DMS114 treated with DMSO at 0.1 percent for 48 hours (cell line): ENCODE results near the gene TFAP2C.
"Not testable (repeated sequence)": the region's sequence is repeated elsewhere in the genome, so short reads cannot be mapped to it uniquely, and the experiment has no call there.

Source experiments
- DNase-seq: peaks from one replicate; lab custom pipeline; 2025; ENCODE audit not compliant: unreplicated experiment; lab: John Stamatoyannopoulos, UW

TFAP2C gene

DNA sequence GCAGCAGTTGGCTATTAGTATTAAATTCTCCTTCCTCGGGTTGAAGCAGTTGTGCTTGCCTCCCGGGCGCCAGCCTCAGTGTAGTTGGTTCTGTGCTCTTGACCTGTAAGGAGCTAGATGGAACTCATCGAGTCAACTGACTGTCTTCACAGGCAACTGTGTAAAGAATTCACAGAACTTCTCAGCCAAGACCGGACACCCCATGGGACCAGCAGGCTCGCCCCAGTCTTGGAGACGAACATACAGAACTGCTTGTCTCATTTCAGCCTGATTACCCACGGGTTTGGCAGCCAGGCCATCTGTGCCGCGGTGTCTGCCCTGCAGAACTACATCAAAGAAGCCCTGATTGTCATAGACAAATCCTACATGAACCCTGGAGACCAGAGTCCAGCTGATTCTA, 8.5 kb downstream of the TFAP2C start:
- DNase-seq = no peak

DNA sequence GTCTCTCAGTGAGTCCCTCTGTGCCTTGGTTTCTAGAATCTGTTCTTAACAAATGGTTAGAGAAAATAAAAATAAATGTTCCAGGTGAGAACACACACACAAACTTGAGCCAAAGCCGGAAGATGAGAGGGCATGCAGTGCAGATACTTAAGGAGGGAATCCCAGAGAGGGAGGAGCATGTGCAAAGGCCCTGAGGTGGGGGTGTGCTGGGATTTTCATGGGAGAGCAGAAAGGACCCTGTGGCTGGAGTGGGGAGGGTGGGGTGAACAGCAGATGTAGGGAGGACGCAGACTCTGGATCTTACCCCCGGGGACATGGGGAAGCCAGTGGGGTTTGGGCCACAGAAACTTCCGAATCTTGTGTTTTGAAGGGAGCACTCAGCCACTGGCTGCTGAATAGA, 17.5 kb downstream of the TFAP2C start:
- no peak for DNase-seq

DNA sequence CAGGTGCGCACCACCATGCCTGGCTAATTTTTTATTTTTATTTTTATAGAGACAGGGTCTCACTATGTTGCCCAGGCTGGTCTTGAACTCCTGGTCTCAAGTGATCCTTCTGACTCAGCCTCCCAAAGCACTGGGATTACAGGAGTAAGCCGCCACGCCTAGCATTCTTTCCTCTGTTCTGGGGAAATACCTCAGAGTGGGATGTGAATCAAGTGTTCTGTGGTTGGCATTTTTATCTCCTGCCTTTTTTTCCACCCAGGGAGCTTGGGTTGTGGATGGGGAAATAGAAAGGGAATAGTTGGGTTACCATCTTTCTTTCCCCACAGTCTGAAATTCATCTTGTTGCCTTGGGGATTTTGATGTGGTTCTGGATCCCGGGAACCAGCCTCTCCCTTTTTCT, 24.1 kb downstream of the TFAP2C start:
- DNase-seq = no peak

DNA sequence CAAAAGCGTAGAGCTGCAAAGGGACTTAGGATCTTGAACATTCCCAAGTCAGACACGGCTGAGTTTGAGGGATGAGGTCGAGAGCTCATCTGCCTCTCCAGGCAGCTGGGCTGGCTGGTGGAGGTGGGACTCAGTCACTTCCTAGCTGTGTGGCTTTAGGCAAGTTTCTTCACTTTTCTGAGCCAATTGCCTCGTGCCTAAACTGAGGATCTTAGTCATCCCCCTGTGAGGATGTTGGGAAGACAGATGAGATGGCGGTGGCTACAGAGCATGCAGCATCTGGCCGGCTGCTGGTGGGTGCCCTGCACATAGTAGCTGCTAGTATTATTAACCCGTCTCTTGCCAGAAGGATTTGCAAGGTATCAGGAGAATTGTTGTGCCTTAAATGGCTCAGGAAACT, 27.5 kb downstream of the TFAP2C start:
- no peak for DNase-seq

DNA sequence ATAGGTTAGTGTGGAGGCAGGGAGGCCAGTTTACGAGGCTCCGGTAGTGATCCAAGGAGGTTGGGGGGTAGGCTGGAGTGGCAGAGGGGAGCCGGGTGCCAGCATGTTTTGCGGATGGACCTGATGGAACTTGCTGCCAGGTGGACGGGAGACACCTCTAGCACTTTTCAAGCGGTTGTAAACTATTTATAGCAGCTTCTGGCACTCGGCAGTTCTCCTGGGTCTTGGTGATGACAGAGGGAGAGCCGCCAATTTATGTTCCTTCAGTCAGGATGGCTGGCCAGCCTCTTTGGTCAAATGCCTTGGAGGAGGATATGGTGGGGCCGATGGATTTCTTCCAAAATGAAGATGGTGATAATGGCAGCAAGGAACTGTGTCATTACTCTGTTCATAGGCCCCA, 28.8 kb downstream of the TFAP2C start:
- no peak for DNase-seq

DNA sequence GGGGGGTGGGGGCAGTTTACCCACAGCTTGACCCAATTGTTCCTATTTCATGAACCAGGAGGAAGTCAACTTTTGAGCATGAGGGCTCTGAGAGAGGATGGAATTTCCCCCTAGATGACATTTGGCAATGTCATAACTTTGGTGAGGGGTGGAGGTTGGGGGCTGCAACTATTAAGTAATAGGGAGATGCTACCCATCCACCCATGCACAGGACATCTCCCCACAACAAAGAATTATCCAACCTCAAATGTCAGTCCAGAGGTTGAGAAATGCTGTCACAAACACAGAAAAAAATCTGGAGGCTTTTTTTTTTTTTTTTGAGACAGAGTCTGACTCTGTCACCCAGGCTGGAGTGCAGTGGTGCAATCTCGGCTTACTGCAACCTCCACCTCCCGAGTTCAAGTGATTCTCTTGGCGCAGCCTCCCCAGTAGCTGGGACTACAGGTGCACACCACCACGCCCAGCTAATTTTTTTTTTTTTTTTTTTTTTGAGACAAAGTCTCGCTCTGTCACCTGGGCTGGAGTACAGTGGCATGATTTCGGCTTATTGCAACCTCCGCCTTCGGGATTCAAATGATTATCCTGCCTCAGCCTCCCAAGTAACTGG, 29.3 kb downstream of the TFAP2C start:
- not testable (repeated sequence) for DNase-seq

DNA sequence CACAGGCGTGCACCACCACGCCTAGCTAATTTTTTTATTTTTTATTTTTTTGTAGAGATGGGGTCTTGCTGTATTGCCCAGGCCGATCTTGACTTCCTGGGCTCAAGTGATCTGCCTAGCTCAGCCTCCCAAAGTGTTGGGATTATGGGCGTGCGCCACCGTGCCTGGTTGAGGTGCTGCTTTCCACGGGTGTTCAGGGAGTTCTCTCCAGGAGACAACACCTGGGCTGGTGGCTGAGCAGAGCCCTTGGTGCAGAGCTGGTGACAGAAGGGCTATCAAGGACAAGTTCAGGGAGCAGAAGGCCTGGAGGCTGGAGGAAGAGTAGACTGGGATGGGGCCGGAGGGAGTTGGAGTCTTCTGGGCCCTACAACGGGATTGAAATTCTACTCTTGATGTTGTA, 34.6 kb downstream of the TFAP2C start:
- no peak for DNase-seq

DNA sequence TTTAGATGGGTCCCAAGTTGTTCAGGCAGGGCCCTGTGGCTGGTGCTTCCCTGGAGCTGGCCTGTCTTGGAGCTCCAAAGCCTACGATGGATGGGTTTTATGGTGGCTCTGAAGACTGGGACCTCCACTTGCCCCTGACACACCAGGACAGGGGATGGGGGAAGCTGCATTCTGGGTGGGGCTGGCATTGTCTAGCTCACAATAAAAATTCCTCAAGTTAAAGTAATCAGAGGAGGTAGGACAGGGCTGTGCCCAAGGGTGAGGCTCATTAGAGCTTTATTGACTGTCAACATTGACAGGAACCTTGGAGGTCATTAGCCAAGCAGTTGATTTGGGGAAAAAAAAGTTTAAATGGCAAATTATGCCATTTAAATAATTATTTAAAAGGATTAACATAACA, 35.7 kb downstream of the TFAP2C start:
- no peak for DNase-seq

DNA sequence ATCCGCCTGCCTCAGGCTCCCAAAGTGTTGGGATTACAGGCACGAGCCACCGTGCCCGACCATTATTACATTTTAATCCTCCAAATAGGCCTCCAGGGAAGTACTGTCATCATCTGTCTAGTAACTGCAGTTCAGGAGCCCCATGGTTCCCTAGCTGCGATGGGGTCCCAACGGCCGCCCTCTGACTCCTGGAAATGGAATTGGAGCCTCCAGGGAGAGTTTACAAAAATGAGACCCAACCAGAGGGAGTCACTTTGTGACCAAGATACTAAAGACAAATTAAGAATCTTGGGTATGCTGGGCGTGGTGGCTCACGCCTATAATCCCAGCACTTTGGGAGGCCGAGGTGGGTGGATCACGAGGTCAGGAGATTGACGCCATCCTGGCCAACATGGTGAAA, 36.7 kb downstream of the TFAP2C start:
- no peak for DNase-seq

DNA sequence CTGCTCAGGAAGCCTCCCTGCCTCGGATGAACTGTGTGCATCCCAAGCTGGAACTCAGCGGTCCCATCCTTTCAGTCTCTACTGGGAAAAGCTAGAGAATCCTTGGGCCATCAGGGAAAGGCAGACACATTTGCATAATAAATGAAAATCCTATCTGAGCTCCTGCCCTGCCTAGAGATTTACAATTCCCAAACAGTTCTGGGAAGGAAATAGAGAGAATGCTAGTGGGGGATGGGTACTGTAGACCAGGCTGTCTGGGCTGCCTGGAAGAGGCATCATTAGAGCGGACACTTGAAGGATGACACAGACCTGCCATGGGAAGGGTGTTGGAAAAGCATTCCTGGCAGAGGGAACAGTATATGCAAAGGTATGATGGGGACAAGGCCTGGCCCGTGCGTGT, 44.3 kb downstream of the TFAP2C start:
- DNase-seq = no peak

DNA sequence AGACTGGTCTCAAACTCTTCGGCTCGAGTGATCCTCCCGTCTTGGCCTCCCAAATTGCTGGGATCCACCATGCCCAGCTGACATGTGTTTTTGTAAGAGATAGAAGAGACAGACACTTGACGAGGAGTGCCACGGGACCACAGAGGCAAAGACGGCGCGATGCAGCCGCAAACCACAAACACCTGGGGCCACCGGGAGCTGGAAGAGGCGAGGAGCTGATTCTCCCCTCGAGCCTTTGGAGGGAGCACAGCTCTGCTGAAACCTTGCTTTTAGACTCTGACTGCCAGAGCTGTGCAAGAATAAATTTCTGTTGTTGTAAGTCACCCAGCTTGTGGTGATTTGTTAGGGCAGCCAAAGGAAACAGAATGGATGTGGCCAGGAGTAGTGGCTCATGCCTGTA, 46.9 kb downstream of the TFAP2C start:
- no peak for DNase-seq

DNA sequence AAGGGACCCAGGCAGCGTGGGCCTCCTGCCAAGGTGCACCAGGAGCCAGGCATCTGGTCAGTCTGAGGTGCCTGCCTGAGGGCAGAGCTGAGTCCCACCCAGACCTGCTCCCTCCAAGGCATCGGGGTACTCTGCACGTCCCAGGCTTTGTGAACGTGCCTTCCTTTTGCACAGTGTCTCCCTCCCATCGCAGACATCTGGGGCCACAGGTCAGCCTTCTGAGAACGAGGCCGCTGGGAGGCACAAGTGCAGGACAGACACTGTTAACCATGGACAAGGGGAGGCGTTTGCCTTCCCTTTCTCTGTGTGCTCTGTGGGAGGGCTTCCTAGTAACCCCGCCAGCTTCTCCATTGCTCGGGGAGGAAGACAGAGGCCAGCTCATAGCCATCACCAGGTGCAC, 47.6 kb downstream of the TFAP2C start:
- DNase-seq = no peak

DNA sequence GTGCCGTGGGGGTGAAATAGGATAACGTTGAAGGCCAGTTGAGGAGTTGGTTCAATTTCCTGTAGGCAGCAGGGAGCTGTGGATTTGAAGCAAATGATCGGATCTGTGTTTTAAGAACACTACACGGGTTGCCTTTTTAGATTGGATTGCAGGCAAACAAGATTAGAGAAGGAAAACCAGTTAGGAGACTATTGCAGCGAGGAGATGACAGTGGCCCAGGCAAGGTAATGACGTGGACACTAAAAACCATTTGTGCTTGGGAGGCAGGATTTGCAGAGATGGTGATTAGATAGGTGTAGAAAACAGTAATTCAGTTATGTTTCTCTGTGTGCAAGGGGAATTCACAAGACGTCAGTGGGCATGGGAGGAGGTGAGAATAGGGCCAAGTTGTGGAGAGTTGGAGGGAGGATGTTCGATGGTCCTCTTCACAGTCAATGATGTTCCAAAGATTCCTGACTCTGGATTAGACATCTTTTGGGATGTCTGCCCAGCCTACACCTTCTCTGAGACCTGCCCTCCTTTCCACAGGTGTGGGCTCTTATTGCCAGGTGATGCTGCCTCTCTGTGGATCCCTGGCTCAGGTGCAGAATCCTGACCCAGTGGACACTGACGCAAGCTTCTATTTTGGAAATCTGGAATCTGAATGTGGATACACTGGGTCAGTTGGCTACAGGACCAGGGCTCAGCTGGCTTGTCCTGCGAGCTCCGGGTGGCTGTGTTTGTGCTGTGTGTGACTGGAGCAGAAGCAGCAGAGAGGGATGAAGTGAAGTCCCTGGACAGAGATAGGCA, 54.2 kb downstream of the TFAP2C start:
- no peak for DNase-seq

DNA sequence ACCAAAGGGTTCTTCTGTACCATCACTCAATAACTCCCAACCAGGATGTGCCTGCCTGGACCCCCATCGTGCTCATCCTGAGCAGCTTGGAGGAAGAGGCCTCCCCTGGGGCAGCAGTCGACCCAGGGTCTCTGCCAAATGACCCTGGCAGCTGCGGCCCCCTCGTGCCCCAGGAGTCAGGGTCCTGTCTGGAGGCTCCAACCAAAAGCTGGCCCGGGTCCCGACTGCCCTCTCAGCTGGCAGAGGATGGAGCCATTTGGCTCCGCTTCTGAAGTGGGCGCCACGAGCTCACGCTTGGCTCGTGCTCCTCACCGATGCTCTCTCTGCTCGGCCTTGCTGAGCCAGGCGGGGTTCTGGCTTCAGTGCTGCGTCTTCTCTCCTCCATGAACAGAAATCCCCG, 56.8 kb downstream of the TFAP2C start:
- DNase-seq = no peak

DNA sequence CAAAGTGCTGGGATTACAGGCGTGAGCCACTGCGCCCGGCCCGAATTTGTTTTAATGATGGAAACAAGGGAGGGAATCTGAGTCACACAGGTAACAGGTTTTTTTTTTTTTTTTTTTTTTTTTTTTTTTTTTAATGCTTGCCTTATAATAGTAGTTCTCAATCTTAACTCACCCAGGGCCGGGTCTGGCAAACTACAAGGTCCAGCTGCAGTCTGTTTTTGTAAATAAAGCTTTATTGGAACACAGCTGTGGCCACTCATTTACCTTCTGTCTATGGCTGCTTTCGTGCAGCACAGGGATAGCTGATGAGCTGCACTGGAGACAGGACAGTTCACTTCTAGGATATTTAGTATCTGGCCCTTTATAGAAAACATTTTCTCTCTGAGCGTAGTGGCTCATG, 58.0 kb downstream of the TFAP2C start:
- DNase-seq = no peak

DNA sequence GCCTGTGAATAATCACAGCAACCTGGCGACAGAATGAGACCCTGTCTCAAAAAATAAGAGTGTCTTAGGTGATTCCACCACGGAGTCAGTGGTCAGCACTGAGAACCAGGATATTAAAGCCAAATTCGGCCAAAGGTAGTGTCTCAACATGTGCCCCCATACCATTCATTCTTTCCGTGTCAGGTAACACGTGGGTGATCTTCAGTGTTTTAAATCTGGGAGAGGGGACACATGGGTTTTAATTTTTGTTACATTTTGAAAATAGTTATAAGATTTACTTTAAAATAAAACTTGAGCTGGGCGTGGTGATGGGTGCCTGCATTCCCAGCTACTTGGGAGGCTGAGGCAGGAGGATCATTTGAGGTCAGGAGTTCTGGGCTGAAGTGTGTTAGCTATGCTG, 59.0 kb downstream of the TFAP2C start:
- DNase-seq = no peak
